GM18951 (cell line): ENCODE data around the gene TBX3.

ENCODE experiments used
- POLR2A ChIP-seq: IDR thresholded peaks from 4 replicates; pipeline ENCODE4 v1.6.1; 2011; ENCODE audit warnings: mild to moderate bottlenecking; ENCODE audit not compliant: insufficient read length, insufficient read depth; ENCODE audit errors: extremely low read depth
- in situ Hi-C: fragments of 300-500 bp; cut with MboI; formaldehyde crosslinking; loops from one replicate; pipeline ENCODE4 v1.12.0; 2022; ENCODE audit warnings: low sequenced_read_pairs, mixed read lengths, inconsistent platforms; ENCODE audit not compliant: unreplicated experiment

Gene TBX3

DNA sequence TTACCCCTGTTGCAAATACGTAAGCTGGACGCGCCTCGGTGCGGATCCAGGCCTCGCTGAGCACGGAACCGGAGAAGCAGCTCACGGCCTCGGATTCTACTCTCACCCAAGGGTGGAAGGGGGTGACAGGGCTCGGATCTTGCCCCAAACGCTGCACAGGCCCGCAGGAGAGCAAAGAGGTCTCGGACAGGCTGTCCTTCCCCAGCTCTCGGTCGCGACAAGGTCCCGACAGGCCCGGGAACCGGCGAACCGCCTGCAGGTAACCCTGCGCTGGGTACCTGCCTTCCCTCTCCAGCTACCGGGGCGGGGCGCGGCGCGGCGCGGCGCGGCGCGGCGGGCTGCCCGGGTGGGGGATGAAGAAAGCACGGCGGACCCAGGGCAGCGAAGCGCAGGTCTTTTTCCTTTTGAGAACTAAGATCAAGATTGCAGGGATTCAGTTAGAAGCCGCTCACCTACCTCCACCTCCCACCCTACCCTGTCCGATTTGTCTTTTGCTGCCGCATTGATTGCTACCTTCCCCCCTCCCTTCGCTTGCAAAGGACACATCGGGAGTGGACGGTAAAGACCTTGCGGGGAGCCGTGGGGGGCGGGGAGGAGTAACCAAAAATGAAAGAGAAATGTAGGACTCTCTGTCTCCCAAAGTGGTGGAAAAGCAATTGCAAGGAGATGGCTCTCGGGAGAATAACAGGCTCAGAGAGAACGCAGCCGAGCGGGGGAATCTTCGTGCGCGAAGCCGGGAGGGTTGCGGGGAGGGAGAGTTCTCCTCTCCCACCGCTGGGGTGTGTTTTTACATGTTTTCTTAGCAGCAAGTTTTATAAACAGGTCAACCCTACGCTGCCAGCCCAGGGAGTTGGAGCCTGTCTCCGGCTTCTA lies 8.4 kb upstream of the TBX3 start:
- no peak for TF ChIP-seq POLR2A
- in situ Hi-C loops, result loop anchor here (25.0 kb wide), 1 partner anchor 255 kb away; no protein-coding TSS in a partner anchor

DNA sequence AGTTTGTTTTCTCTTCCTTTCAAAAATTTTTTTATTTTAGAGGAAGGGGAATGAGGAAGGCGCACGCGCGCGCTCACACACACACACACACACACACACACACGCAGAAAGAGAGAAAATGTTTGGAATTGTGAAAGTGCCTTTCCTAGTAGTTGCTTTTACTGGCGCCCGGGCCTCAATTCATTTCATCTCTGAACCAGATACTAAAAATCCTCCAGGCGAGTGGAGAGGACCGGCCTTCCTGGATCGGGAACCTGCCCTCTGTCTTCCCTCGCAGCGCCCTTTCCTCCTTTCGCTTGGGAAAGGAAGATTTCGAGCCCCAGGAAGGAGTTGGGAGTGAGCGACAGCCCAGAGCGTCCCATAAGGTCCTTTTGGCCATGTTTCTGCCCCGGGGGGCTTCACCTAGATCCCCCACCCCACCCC lies 7.8 kb upstream of the TBX3 start:
- TF ChIP-seq POLR2A, result no peak
- in situ Hi-C loops, result loop anchor here (25.0 kb wide), 1 partner anchor 254 kb away; no protein-coding TSS in a partner anchor

DNA sequence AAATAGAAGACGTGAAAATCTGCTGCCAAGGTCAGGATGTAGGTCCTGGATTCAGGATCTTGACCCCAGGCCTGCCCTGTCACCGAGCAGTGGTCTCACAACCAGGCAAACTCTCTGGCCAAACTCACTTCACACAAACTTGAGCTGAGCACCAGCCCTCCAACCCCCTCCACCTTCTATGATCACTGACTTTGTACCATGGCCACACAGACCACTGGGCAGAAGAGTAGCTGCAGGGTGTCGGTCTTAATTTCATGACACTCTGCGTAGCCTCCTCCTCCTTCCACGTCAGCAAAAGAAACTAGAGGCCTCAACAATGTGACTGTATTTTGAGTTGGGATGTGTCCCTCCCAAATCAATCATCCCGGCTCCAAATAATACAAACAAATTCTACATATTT lies 7.2 kb upstream of the TBX3 start:
- in situ Hi-C loops, result loop anchor here (25.0 kb wide), 1 partner anchor 254 kb away; no protein-coding TSS in a partner anchor
- TF ChIP-seq POLR2A, result no peak

DNA sequence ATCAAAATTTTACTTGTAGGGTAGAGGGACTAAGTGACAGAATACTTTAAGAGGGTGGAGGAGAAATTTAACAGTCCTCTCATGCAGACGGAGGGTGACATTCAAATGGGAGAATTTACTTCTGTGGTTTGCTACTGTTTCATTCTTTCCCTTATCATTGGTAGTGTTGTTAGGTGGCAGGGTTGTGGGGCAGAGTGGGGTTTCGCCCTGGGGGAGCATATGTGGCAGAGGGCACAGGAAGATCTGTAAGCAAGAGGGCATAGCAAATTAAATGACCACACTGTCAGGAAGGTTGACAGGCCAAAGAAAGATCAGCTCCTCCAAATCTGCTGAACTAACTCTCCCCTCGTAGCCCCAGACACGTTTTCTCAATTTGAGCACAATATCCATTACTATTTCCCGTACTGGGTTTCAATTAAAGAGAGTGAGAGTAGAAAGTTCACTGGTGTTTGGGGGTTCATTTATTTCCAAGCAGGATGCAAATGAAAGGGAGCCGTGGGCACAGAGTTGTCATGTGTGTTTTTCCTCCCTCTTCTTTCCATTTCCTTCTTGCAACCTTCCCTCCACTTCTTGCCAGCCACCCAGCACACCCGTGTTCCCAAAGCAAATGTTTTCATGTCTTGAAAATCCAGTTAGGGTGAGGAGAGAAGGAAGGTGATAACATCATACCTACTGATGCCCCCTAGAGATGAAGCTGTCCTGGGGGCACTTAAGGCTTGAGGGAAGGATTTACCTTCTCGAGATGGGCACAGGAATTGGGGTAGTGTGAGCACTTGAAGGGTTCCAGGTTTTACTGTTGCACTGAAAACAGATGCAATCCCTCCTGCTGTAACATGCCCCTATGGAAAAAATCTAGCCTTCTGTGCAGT lies 6.5 kb upstream of the TBX3 start:
- in situ Hi-C loops, result loop anchor here (25.0 kb wide), 1 partner anchor 253 kb away; no protein-coding TSS in a partner anchor
- no peak for TF ChIP-seq POLR2A

DNA sequence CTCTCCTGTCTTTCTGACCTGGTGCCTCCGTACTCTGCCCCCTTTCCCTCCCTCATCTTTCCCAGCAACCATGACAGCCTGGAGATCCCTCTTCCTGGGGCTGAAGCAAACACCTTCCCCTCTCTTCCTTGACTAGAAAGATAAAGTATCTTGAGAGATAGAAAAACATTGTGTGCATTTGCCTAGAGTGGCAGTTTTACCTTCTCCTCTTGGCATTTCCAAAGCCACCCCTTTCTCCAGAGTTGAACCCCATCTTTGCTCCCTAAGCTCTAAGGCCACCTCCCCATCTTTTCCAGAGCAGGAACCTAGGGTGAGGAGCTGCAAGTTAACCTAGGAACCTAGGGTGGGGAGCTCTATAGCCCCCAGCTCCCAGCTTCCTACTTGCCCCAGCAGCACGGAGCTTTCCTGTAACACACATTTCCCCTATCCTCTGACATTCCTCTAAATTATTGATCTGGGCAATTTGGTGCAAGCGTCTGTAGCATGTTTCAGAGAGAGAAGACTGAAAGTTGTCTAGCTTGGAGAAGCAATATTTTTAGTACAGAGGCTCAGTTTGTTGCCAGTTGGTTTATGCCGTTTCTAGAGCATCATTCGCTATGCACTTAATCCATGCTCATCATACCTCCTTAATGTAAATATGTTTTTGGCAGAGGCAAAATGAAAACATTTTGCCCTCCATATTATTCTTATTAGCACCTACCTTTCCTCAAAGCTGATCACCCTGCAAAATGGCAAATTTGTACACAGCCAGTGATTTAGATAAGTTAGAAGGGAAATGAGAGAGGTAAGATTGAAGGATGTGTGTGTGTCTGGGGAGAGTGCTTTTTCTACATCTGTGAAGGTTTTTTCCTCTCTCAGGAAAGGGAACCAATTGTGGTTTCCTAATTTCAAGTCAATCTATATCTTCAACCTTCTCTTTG lies 5.4 kb upstream of the TBX3 start:
- TF ChIP-seq POLR2A, result no peak
- in situ Hi-C loops, result loop anchor here (25.0 kb wide), 1 partner anchor 252 kb away; no protein-coding TSS in a partner anchor

DNA sequence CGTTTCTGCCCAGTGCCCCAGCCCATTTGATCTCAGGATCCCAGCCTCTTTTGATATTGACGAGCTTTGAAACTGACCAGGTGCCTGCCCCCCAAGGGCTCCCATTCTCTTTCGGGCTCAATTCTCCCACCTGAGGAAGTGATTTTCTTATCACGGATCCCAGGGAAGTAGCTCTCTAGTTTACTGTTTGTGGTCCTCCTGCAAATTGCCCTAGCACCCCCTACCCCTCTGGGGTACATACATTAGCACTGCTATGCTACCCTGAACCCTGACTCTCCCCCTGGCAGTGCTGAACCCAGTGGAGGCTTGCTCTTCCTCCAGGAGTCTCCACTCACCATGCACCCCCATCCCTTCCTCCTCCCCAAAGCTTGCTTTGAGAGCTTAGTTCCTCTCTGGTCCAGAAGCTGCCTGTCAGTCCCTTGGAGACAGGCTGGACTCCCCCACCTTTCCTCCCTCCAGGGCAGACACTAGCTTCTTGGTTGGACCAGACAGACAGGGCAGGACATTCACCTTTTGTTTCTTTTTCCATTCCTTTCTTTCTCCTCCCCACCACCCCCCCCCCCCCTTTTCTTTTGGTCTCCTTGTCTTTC lies 4.4 kb upstream of the TBX3 start:
- TF ChIP-seq POLR2A, result no peak
- in situ Hi-C loops, result loop anchor here (25.0 kb wide), 1 partner anchor 251 kb away; no protein-coding TSS in a partner anchor

DNA sequence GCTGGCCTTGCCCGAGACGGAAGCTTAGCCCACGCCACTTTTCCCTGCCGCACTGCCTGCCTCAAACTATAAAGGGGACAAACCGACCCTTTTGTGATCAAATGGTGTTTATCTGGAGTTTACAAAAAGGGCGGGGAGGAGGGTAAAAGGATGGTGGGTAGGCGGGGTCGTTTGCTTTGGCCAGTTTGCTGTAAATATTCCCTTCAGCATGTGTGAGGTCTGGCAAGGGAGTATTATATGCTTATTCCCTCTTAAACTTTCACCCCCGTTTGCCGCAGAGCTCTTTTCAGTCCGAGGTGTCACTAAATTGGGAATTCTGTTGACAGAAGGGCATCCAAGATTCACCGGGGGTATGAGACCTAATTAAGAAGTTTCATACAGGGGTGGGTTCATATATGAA lies 3.8 kb upstream of the TBX3 start:
- in situ Hi-C loops, result loop anchor here (25.0 kb wide), 1 partner anchor 251 kb away; no protein-coding TSS in a partner anchor
- no peak for TF ChIP-seq POLR2A

DNA sequence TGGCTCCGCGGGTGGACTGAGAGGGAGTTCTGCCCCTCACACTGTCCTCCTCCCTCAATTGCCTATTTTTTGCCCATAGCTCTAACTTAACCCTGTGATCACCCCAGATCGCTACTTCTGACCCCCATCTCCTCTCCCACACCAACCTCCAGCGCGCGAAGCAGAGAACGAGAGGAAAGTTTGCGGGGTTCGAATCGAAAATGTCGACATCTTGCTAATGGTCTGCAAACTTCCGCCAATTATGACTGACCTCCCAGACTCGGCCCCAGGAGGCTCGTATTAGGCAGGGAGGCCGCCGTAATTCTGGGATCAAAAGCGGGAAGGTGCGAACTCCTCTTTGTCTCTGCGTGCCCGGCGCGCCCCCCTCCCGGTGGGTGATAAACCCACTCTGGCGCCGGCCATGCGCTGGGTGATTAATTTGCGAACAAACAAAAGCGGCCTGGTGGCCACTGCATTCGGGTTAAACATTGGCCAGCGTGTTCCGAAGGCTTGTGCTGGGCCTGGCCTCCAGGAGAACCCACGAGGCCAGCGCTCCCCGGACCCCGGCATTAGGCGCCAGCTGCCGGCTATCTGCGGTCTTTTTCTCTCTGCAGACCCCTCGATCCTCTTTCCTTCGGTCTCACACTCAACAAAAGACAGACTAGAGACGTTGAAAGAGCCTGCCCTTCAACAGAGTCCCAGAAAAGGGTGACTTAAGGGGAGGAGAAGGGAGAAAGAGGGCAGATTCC lies 3.0 kb upstream of the TBX3 start:
- no peak for TF ChIP-seq POLR2A
- in situ Hi-C loops, result loop anchor here (25.0 kb wide), 1 partner anchor 250 kb away; no protein-coding TSS in a partner anchor

DNA sequence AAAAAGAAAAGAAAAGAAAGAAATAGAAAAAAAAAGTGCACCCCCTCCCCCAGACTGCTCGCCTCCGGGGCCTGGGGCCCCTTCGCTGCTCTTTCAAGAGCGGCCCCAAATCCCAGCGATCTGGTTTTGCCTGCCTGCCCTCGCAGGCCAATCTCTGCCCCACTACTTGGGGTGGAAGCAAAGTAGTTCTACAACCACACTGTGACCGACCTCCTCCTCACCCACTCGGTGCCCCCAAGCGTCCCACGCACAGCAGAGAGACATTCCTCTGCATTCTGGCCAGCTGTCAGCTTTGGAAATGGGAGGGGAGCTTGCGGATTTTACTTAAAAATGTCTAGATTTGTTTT lies 2.4 kb upstream of the TBX3 start:
- TF ChIP-seq POLR2A, result no peak
- in situ Hi-C loops, result loop anchor here (25.0 kb wide), 1 partner anchor 249 kb away; no protein-coding TSS in a partner anchor

DNA sequence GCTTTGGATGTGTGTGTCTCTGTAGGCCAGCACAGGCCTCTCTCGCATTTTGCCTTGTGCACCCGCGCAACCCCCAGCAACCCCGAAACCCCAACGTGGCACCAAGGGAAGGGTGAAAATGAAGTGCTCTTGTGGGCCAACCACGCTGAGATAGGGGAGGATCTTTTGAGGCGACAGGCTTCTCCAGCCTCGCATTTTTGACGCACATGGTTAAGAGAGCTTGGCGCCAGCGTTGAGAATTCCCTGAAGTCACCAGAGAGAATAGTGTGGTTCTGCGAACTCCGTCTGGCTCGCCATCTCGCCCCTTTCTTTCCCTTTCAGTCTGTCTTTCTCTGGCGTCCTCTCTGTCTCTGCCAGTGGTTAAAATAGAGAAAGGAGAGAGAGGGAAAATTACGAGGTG lies 1.9 kb upstream of the TBX3 start:
- in situ Hi-C loops, result loop anchor here (25.0 kb wide), 1 partner anchor 249 kb away; no protein-coding TSS in a partner anchor
- no peak for TF ChIP-seq POLR2A

DNA sequence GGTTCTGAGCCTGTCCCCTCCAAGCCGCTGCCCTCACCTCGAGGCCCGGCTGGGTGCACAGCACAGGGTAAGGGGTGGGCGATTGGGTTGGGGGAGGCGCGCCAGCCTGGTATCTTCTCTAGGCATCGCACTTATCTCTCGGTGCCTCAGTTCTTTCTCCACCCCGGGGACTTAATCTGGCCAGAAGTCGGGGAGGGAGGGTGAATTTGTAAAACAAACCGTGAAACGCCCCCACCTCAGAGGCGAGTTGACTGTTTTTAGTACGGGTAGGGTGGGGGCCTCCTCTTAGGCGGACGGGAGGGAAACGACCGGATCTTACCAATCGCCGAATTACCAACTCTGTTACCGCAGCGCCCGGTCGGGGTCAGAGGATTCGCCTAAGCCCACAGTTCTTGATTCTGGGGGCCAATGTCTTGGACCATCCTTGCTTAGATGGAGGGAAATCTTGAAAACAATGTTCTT lies 1.4 kb upstream of the TBX3 start:
- in situ Hi-C loops, result loop anchor here (25.0 kb wide), 1 partner anchor 248 kb away; no protein-coding TSS in a partner anchor
- no peak for TF ChIP-seq POLR2A
